ENCODE data around the gene MRPL27.

- TF ChIP-seq EZH2 (IDR thresholded peaks at IDR 0.05) (no peak), CTCF (IDR thresholded peaks at IDR 0.05 in 2 of 3, conservative IDR thresholded peaks at IDR 0.05 in 1 of 3; ENCODE audit: borderline replicate concordance in 1 of 3, insufficient read depth in 1 of 3, low read depth in 2 of 3, low read length in 2 of 3) (no peak), CBX3 (IDR thresholded peaks at IDR 0.05; ENCODE audit: low read depth) (no peak), POLR2AphosphoS5 (IDR thresholded peaks at IDR 0.05; ENCODE audit: low read depth, low read length) (no peak), POLR2A (IDR thresholded peaks at IDR 0.05; ENCODE audit: borderline replicate concordance, extremely low read depth, insufficient read depth, insufficient read length) (no peak), EZH2phosphoT487 (IDR thresholded peaks at IDR 0.05; ENCODE audit: borderline replicate concordance) (no peak), JUND (IDR thresholded peaks at IDR 0.05) (no peak), MAX (IDR thresholded peaks at IDR 0.05) (no peak), YY1 (IDR thresholded peaks at IDR 0.05; ENCODE audit: extremely low read depth, insufficient replicate concordance, low read depth, low read length) (no peak), ELF1 (IDR thresholded peaks at IDR 0.05; ENCODE audit: borderline replicate concordance, low read depth) (no peak), SIN3A (IDR thresholded peaks at IDR 0.05; ENCODE audit: low read depth) (no peak), ZFX (IDR thresholded peaks at IDR 0.05) (no peak), SRF (IDR thresholded peaks at IDR 0.05; ENCODE audit: low read depth) (no peak), RAD21 (IDR thresholded peaks at IDR 0.05; ENCODE audit: low read depth) (no peak)
These were observed 14.8 kb downstream of the MRPL27 start for GRCh38 chr17:50358177-50358576.

Measured in HCT116 (cell line).